Activated naive CD8-positive, alpha-beta T cell treated with anti-CD3 and anti-CD28 coated beads, Interleukin-2, amount 10 ng/mL, durations not matched to agents 7 days and 5 days (primary cell): ENCODE measurements around the gene MRPL46. TPM values are rescaled to one million over a fixed set of nuclear protein-coding genes. Genes with fewer than 3 reads are reported as not detected.
"Not testable (repeated sequence)": the region's sequence is repeated elsewhere in the genome, so short reads cannot be mapped to it uniquely, and the experiment has no call there.

Source experiments
- ATAC-seq: fragments of 150-1000 bp; cut with Tn5 transposase; one replicate; pipeline ENCODE4 v1.10.0; 2021; ENCODE audit warnings: low read depth, moderate library complexity
- POLR2A ChIA-PET: fragments of 350-600 bp; sonication (Branson Sonifier 250); formaldehyde crosslinking; loops from one replicate; lab custom pipeline; 2021; ENCODE audit warnings: antibody characterized with exemption; lab: Charles Lee
- DNase-seq: peaks from one replicate; pipeline ENCODE4 v3.0.0; 2021
- H3K27ac Mint-ChIP-seq: one replicate; pipeline ENCODE4 v1.8.0; 2022; ENCODE audit warnings: mild to moderate bottlenecking, mixed read lengths
- H3K27me3 Mint-ChIP-seq: one replicate; pipeline ENCODE4 v1.8.0; 2022; ENCODE audit warnings: mild to moderate bottlenecking, moderate library complexity, mixed read lengths
- H3K36me3 Mint-ChIP-seq: one replicate; pipeline ENCODE4 v1.8.0; 2021; ENCODE audit warnings: mild to moderate bottlenecking, mixed read lengths
- H3K4me1 Mint-ChIP-seq: one replicate; pipeline ENCODE4 v1.8.0; 2021; ENCODE audit warnings: mixed read lengths
- H3K4me3 Mint-ChIP-seq: one replicate; pipeline ENCODE4 v1.8.0; 2022; ENCODE audit warnings: mild to moderate bottlenecking, moderate library complexity, mixed read lengths
- H3K9me3 Mint-ChIP-seq: one replicate; pipeline ENCODE4 v1.8.0; 2021; ENCODE audit warnings: mixed read lengths
- total RNA-seq, 2 experiments: library from RNA; stranded (reverse); gene quantifications; one replicate each; pipeline ENCODE4 v1.2.3, GENCODE V29; 2021

Gene MRPL46
- total RNA-seq, 2 experiments from 2014 or later = 28.4 to 29.2 TPM

GRCh38 chr15:88448991-88449461 lies 18.2 kb downstream of the MRPL46 start:
- H3K27ac Mint-ChIP-seq = no peak overlapping the region
- no peak for DNase-seq
- no peaks in the 10 kb centered on the region for H3K9me3 Mint-ChIP-seq
- POLR2A ChIA-PET = no interaction called here
- ATAC-seq = no peak
- H3K36me3 Mint-ChIP-seq = no peaks in the 10 kb centered on the region
- peaks cover 8% of the 10 kb centered on the region for H3K27me3 Mint-ChIP-seq
- peaks cover 3% of the 10 kb centered on the region for H3K4me1 Mint-ChIP-seq
- no peak overlapping the region for H3K4me3 Mint-ChIP-seq

DNA sequence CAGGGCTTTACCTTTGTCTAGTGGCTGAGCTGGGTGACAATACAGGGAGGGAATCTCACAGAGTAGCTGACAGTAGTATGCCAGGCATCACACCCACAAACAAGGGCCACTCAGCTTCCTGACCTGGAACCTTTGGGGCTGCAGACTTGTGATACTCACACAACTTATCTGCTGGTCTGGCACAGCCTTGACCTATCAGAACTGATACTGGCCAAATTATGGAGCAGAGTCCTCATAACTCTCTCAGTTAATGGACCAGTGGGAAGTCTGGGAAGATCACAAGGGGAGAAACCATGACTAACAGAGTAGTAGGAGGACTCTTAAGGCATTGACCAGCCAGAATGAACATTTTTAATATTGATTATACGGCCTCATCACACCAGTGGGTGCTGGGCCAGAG lies 19.4 kb downstream of the MRPL46 start:
- Mint-ChIP-seq H3K36me3 (no peaks in the 10 kb centered on the region), H3K9me3 (peaks cover 4% of the 10 kb centered on the region), H3K4me3 (no peak overlapping the region), H3K4me1 (peaks cover 3% of the 10 kb centered on the region), H3K27me3 (peaks cover 18% of the 10 kb centered on the region), H3K27ac (no peak overlapping the region)
- ATAC-seq = no peak
- POLR2A ChIA-PET = no interaction called here
- DNase-seq = no peak

DNA sequence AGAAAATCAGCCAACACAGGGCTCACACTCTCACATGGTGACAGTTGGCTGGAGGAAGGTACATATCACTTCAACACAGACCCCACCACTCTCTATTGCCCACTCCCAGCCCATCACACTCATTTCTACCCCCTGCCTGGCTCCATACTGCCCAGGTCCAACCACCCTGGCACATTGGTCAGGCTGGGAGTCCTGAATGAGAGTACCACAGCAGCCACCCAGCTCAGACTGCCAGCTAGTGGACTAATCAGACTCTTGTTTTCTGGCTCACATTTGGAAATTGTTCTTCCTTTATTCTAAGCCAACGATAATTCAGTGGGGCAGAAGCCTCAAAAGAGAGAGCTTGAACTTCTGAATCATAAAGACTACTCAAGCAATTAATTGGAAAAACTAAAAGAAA lies 20.0 kb downstream of the MRPL46 start:
- ATAC-seq (no peak), DNase-seq (no peak)
- Mint-ChIP-seq H3K4me1 (peaks cover 3% of the 10 kb centered on the region), H3K27me3 (peaks cover 20% of the 10 kb centered on the region), H3K9me3 (peaks cover 4% of the 10 kb centered on the region), H3K27ac (no peak overlapping the region), H3K36me3 (no peaks in the 10 kb centered on the region), H3K4me3 (no peak overlapping the region)
- POLR2A ChIA-PET = no interaction called here

DNA sequence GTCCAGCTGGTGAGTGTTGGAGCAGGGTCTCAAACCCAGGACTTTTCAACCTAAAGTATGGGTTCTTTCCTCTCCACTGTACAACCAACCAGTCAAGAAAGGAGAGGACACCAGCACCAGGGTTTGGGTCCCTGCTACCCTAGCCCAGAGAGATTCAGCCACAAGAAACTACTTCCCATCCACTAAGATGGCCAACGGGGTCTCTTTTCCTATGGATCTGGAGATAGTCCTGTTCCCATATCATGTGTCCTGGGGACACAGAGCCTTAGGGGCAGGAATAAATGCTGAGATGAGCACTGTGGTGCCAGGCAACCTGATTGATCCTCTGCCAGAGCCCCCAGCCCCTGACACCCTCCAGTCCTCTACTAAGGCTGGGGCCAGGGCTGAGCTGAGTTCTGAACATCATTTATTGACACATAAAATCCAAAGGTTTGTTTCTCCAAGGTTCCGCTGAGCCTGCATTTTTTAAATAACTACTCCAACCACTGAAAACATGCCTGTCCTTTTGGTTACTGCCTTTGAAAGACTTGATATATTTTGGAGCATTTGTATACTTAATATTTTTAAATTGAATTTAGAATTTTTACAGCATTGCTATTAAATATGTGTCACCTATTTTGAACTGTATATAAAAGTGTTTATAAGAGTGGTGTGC lies 26.0 kb downstream of the MRPL46 start:
- Mint-ChIP-seq H3K36me3 (no peaks in the 10 kb centered on the region), H3K27ac (no peak overlapping the region), H3K4me1 (no peaks in the 10 kb centered on the region), H3K4me3 (no peak overlapping the region), H3K9me3 (peaks cover 4% of the 10 kb centered on the region), H3K27me3 (peaks cover 33% of the 10 kb centered on the region)
- ATAC-seq = no peak
- POLR2A ChIA-PET = no interaction called here
- no peak for DNase-seq

DNA sequence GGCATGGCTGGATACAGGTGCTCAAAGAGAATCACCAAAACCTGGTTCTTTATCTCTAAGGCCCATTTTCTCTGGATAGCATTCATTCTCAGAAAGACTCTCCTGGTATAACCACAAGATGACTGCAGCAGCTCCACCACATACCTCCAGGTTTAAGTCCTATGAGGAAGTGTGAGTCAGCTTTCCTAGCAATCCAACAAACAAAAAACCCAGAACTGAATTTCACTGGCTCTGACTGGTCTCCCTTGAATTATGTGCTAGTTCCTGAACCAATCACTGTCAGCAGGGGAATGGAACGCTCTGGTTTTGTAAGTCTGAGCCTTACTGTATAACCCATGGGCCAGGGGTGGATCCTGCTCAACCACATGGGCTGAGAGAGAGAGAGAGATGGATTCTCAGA lies 27.2 kb downstream of the MRPL46 start:
- DNase-seq (no peak), ATAC-seq (no peak)
- H3K4me3 Mint-ChIP-seq = no peak overlapping the region
- no peaks in the 10 kb centered on the region for H3K4me1 Mint-ChIP-seq
- no peak overlapping the region for H3K27ac Mint-ChIP-seq
- H3K36me3 Mint-ChIP-seq = no peaks in the 10 kb centered on the region
- peaks cover 4% of the 10 kb centered on the region for H3K9me3 Mint-ChIP-seq
- POLR2A ChIA-PET = no interaction called here
- H3K27me3 Mint-ChIP-seq = peaks cover 31% of the 10 kb centered on the region

- no peak for DNase-seq
- Mint-ChIP-seq H3K9me3 (no peaks in the 10 kb centered on the region), H3K4me1 (no peaks in the 10 kb centered on the region), H3K36me3 (no peaks in the 10 kb centered on the region), H3K27me3 (peaks cover 21% of the 10 kb centered on the region), H3K4me3 (no peak overlapping the region), H3K27ac (no peak overlapping the region)
- POLR2A ChIA-PET = no interaction called here
- ATAC-seq = no peak
Measured at GRCh38 chr15:88438181-88438580, 29.0 kb downstream of the MRPL46 start.

- H3K36me3 Mint-ChIP-seq, H3K4me1 Mint-ChIP-seq, H3K27ac Mint-ChIP-seq, DNase-seq, ATAC-seq, H3K4me3 Mint-ChIP-seq, POLR2A ChIA-PET, H3K9me3 Mint-ChIP-seq: not testable (repeated sequence)
- H3K27me3 Mint-ChIP-seq = peaks cover 12% of the 10 kb centered on the region
Measured at GRCh38 chr15:88434106-88434505, 33.1 kb downstream of the MRPL46 start.

DNA sequence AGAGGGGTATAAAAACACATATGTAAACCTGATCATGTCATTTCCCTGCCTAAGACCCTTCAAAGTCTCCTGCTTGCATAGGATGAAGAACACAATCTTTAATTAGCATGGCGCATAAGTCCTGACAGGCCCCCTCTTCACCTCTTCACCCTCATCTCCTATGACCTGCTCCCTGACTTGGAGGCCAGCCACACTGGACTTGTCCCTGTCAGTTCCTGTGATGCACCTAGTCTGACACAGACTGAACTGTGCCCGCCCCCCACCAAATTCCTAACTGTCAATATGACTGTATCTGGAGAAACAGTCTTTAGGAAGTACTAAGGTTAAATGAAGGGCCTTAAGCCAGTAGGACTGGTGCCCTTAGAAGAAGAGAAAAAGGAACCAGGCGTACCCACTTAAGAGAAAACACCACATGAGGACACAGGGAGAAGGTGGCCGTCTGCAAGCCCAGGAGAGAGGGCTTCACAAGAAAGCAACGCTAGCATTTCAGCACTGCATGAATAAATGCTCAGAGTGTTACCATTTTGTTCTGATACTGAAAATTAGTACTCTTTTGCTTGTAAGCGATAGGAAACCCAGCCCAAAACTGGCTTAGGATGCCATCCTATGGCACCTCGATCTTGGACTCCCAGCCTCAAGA lies 34.0 kb downstream of the MRPL46 start:
- Mint-ChIP-seq H3K9me3 (no peaks in the 10 kb centered on the region), H3K27ac (no peak overlapping the region), H3K4me1 (no peaks in the 10 kb centered on the region), H3K4me3 (no peak overlapping the region), H3K36me3 (no peaks in the 10 kb centered on the region), H3K27me3 (peaks cover 12% of the 10 kb centered on the region)
- POLR2A ChIA-PET = no interaction called here
- ATAC-seq (no peak), DNase-seq (no peak)

DNA sequence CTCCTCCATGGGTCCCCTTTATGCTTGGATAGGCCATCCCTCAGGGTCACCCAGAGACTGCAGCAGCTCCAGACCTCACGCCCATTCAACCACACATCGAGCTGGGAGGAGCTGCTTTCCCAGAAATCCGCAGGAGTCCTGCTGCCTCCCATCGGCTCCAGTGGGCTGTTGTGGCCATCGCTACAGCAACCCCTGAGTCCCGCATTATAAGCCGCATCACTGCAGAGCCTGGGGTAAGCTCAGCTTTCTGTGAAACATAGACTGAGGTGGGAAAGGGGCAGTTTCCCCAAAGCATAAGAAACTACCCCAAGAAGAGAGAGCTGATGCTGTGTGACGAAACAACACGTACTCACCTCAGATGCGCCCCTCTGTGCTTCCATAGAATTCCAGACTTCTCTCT lies 35.7 kb downstream of the MRPL46 start:
- ATAC-seq = no peak
- H3K4me1 Mint-ChIP-seq = no peaks in the 10 kb centered on the region

GRCh38 chr15:88430051-88430450 lies 37.1 kb downstream of the MRPL46 start:
- H3K27me3 Mint-ChIP-seq = peaks cover 20% of the 10 kb centered on the region
- no peaks in the 10 kb centered on the region for H3K36me3 Mint-ChIP-seq
- no peaks in the 10 kb centered on the region for H3K4me1 Mint-ChIP-seq
- no peak for ATAC-seq
- POLR2A ChIA-PET = no interaction called here
- no peak overlapping the region for H3K27ac Mint-ChIP-seq
- no peaks in the 10 kb centered on the region for H3K9me3 Mint-ChIP-seq
- DNase-seq = no peak
- no peak overlapping the region for H3K4me3 Mint-ChIP-seq

More for the DNA sequence above, 35.7 kb downstream of the MRPL46 start:
- peaks cover 20% of the 10 kb centered on the region for H3K27me3 Mint-ChIP-seq
- no peak for DNase-seq
- no peaks in the 10 kb centered on the region for H3K9me3 Mint-ChIP-seq
- H3K27ac Mint-ChIP-seq = no peak overlapping the region
- no peaks in the 10 kb centered on the region for H3K36me3 Mint-ChIP-seq
- POLR2A ChIA-PET = no interaction called here
- no peak overlapping the region for H3K4me3 Mint-ChIP-seq

- no peak overlapping the region for H3K4me3 Mint-ChIP-seq
- no peaks in the 10 kb centered on the region for H3K4me1 Mint-ChIP-seq
- POLR2A ChIA-PET = no interaction called here
- no peak for ATAC-seq
- H3K9me3 Mint-ChIP-seq = no peaks in the 10 kb centered on the region
- DNase-seq = no peak
- H3K36me3 Mint-ChIP-seq = no peaks in the 10 kb centered on the region
- H3K27ac Mint-ChIP-seq = no peak overlapping the region
- H3K27me3 Mint-ChIP-seq = peaks cover 20% of the 10 kb centered on the region
Measured at GRCh38 chr15:88428805-88429605, 38.2 kb downstream of the MRPL46 start.

GRCh38 chr15:88428053-88428452 lies 39.1 kb downstream of the MRPL46 start:
- Mint-ChIP-seq H3K27me3 (peaks cover 15% of the 10 kb centered on the region), H3K27ac (no peak overlapping the region), H3K4me1 (no peaks in the 10 kb centered on the region), H3K4me3 (no peak overlapping the region), H3K9me3 (no peaks in the 10 kb centered on the region), H3K36me3 (no peaks in the 10 kb centered on the region)
- ATAC-seq (no peak), DNase-seq (no peak)
- POLR2A ChIA-PET = no interaction called here

DNA sequence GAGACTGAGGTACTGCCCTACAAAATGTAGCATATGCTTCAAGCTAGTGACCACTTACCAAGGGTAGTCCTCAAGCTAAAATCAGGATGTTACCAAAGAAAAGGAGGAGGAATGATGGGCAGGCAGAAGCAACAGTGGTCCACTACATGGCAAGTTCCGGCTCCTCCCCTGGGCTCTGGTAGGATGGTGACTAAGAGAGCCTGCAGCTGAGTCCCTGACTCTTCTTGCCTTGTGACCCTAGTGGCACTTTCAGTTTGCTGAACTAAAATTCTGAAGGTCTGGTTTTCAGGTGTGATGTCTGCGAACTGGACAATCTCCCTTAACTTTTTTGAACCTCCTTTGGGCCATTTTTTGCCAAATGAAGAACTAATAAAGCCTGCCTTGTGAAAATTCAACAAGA lies 40.9 kb downstream of the MRPL46 start:
- H3K9me3 Mint-ChIP-seq = no peaks in the 10 kb centered on the region
- POLR2A ChIA-PET = no interaction called here
- no peak overlapping the region for H3K27ac Mint-ChIP-seq
- ATAC-seq (no peak), DNase-seq (no peak)
- no peak overlapping the region for H3K4me3 Mint-ChIP-seq
- H3K36me3 Mint-ChIP-seq = no peaks in the 10 kb centered on the region
- peaks cover 17% of the 10 kb centered on the region for H3K27me3 Mint-ChIP-seq
- H3K4me1 Mint-ChIP-seq = no peaks in the 10 kb centered on the region

- Mint-ChIP-seq H3K27ac (no peak overlapping the region), H3K9me3 (peaks cover 4% of the 10 kb centered on the region), H3K4me1 (no peaks in the 10 kb centered on the region), H3K36me3 (no peaks in the 10 kb centered on the region), H3K4me3 (no peak overlapping the region), H3K27me3 (peaks cover 28% of the 10 kb centered on the region)
- POLR2A ChIA-PET = no interaction called here
- DNase-seq (no peak), ATAC-seq (no peak)
Measured at GRCh38 chr15:88423331-88423730, 43.9 kb downstream of the MRPL46 start.
